ENCODE measurements around the gene PADI6.

PADI6 gene

DNA sequence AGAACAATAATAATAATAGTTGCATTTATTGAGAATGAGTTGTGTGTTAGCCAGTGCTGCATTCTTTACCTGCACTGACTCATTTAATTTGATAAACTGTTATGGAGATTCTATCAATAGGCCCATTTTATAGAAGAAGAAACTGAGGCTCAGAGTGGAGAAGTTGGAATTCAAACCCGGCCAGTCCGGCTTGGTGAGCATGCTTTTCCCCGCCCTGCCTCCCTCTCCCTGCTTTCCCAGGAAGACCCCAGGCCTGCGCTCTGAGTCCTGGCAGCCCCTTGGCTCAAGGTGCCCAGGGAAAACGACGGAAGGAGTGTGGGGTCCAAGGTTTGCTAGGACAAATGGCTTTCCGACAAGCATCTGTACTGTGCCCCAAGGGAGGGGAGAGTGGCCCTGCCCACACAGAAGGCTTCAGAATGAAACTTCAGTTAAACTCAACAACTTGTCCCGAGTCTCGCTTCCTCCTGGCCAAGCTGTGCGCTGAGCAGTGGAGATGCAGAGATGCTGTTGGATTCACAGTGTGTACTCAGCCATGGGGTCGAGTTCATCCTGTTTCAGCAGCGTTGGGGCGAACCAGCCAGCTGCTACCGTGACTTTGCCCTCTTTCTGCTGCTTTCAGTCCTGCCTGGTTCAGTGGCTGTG is 23.3 kb upstream of the PADI6 start:
- Histone ChIP-seq H3F3A (ENCODE audit: insufficient read depth) (no peaks in the 10 kb centered on the region), H3K27ac (ENCODE audit: low read depth, low read length) (no peak overlapping the region), H3K9ac (ENCODE audit: low read length) (no peak overlapping the region), H3K79me2 (ENCODE audit: insufficient read depth, low read length) (no peaks in the 10 kb centered on the region), H4K20me1 (ENCODE audit: low read depth, low read length) (no peaks in the 10 kb centered on the region), H2AFZ (ENCODE audit: low read depth, low read length, severe bottlenecking) (no peak overlapping the region), H3K36me3 (ENCODE audit: low read length) (no peaks in the 10 kb centered on the region), H3K27me3 (ENCODE audit: low read length) (no peaks in the 10 kb centered on the region), H3K4me3 (ENCODE audit: insufficient read depth, low read length, poor library complexity, severe bottlenecking) (no peak overlapping the region), H3K9me2 (replicated peaks; ENCODE audit: insufficient read depth, low read length) (no peaks in the 10 kb centered on the region), H3K9me3 (ENCODE audit: insufficient read depth, low read length) (no peaks in the 10 kb centered on the region), H3K4me2 (ENCODE audit: low read depth, low read length, poor library complexity, severe bottlenecking) (no peak overlapping the region)
- TF ChIP-seq, protein P1, sequence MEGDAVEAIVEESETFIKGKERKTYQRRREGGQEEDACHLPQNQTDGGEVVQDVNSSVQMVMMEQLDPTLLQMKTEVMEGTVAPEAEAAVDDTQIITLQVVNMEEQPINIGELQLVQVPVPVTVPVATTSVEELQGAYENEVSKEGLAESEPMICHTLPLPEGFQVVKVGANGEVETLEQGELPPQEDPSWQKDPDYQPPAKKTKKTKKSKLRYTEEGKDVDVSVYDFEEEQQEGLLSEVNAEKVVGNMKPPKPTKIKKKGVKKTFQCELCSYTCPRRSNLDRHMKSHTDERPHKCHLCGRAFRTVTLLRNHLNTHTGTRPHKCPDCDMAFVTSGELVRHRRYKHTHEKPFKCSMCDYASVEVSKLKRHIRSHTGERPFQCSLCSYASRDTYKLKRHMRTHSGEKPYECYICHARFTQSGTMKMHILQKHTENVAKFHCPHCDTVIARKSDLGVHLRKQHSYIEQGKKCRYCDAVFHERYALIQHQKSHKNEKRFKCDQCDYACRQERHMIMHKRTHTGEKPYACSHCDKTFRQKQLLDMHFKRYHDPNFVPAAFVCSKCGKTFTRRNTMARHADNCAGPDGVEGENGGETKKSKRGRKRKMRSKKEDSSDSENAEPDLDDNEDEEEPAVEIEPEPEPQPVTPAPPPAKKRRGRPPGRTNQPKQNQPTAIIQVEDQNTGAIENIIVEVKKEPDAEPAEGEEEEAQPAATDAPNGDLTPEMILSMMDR (IDR thresholded peaks at IDR 0.05; ENCODE audit: insufficient read depth, low read length, poor library complexity, severe bottlenecking), result no peak
- no peak for TF ChIP-seq EZH2phosphoT487 (conservative IDR thresholded peaks at IDR 0.05; ENCODE audit: low read length)

DNA sequence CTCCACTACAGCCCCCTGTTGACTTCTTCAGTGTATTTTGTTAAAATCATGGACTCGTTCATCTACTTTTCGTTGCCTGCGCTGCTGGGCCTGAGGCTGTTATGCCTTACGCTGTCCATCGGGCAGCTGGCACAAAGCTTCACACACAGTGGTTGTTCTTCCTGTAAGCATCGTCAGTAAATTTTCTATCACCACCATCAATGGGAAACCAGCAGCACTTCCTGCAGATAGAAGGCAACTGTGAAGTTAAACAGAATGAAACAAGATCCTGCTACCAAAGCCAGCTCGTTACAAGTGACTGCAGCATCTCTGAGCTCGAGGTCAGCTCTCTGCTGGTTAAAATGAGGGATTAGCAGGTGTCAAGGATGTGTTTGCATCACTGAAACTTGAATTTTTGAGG is 21.9 kb upstream of the PADI6 start:
- no peak overlapping the region for H3K4me2 ChIP-seq (ENCODE audit: low read depth, low read length, poor library complexity, severe bottlenecking)

DNA sequence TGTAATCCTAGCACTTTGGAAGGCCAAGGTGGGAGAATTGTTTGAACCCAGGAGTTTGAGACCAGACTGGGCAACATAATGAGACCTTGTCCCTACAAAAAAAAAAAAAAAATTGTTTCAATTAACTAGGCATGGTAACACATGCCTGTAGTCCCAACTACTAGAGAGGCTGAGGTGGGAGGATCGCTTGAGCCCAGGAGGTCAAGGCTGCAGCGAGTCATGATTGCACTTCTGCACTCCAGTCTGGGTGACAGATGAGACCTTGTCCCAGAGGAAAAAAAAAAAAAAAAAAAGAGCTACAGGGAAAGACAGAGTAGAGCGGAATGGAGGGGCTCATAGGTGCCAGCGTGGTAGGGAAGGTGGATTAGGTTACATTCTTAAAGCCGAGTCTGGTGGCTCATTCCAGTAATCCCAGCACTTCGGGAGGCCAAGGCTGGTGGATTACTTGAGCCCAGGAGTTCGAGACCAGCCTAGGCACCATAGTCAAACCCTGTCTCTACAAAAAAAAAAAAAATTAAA is 21.0 kb upstream of the PADI6 start:
- H3K9ac ChIP-seq (ENCODE audit: low read length), result no peak overlapping the region
- H3K4me3 ChIP-seq (ENCODE audit: insufficient read depth, low read length, poor library complexity, severe bottlenecking), result no peak overlapping the region
- no peak overlapping the region for H3K27ac ChIP-seq (ENCODE audit: low read depth, low read length)
- no peaks in the 10 kb centered on the region for H3K36me3 ChIP-seq (ENCODE audit: low read length)
- no peaks in the 10 kb centered on the region for H4K20me1 ChIP-seq (ENCODE audit: low read depth, low read length)
- no peaks in the 10 kb centered on the region for H3F3A ChIP-seq (ENCODE audit: insufficient read depth)
- TF ChIP-seq EZH2phosphoT487 (conservative IDR thresholded peaks at IDR 0.05; ENCODE audit: low read length), result no peak
- TF ChIP-seq, protein P1 (IDR thresholded peaks at IDR 0.05; ENCODE audit: insufficient read depth, low read length, poor library complexity, severe bottlenecking), result no peak
- H3K27me3 ChIP-seq (ENCODE audit: low read length), result no peaks in the 10 kb centered on the region
- H3K9me3 ChIP-seq (ENCODE audit: insufficient read depth, low read length), result no peaks in the 10 kb centered on the region
- no peaks in the 10 kb centered on the region for H3K79me2 ChIP-seq (ENCODE audit: insufficient read depth, low read length)
- no peak overlapping the region for H2AFZ ChIP-seq (ENCODE audit: low read depth, low read length, severe bottlenecking)
- no peak overlapping the region for H3K4me2 ChIP-seq (ENCODE audit: low read depth, low read length, poor library complexity, severe bottlenecking)
- H3K9me2 ChIP-seq (replicated peaks; ENCODE audit: insufficient read depth, low read length), result no peaks in the 10 kb centered on the region

More for the DNA sequence above, 21.9 kb upstream of the PADI6 start:
- Histone ChIP-seq H3K4me3 (ENCODE audit: insufficient read depth, low read length, poor library complexity, severe bottlenecking) (no peak overlapping the region), H3K9me2 (replicated peaks; ENCODE audit: insufficient read depth, low read length) (no peaks in the 10 kb centered on the region), H3F3A (ENCODE audit: insufficient read depth) (no peaks in the 10 kb centered on the region), H3K79me2 (ENCODE audit: insufficient read depth, low read length) (no peaks in the 10 kb centered on the region), H3K27me3 (ENCODE audit: low read length) (no peaks in the 10 kb centered on the region), H3K36me3 (ENCODE audit: low read length) (no peaks in the 10 kb centered on the region), H3K27ac (ENCODE audit: low read depth, low read length) (no peak overlapping the region), H4K20me1 (ENCODE audit: low read depth, low read length) (no peaks in the 10 kb centered on the region), H3K9ac (ENCODE audit: low read length) (no peak overlapping the region), H3K9me3 (ENCODE audit: insufficient read depth, low read length) (no peaks in the 10 kb centered on the region), H2AFZ (ENCODE audit: low read depth, low read length, severe bottlenecking) (no peak overlapping the region)
- no peak for TF ChIP-seq EZH2phosphoT487 (conservative IDR thresholded peaks at IDR 0.05; ENCODE audit: low read length)
- TF ChIP-seq, protein P1 (IDR thresholded peaks at IDR 0.05; ENCODE audit: insufficient read depth, low read length, poor library complexity, severe bottlenecking), result no peak

Measured in SU-DHL-6 (cell line).